Activated CD4-positive, alpha-beta memory T cell treated with anti-CD3 and anti-CD28 coated beads for 36 hours (primary cell): ENCODE results near the gene IL2RG. TPM values are rescaled to one million over a fixed set of nuclear protein-coding genes. Genes with fewer than 3 reads are reported as not detected.

Experiments
- CTCF ChIA-PET: fragments of 350-600 bp; sonication (Branson Sonifier 250); formaldehyde crosslinking; loops from one replicate; lab custom pipeline; 2021; ENCODE audit warnings: antibody characterized with exemption, inconsistent platforms; lab: Charles Lee
- POLR2A ChIA-PET: fragments of 350-600 bp; sonication (Branson Sonifier 250); formaldehyde crosslinking; loops from one replicate; lab custom pipeline; 2021; ENCODE audit warnings: antibody characterized with exemption; lab: Charles Lee
- DNase-seq: peaks from one replicate; pipeline ENCODE4 v3.0.0-alpha.2; 2020
- H3K27ac Mint-ChIP-seq: one replicate; pipeline ENCODE4 v1.8.0; 2021; ENCODE audit warnings: mixed read lengths
- H3K27me3 Mint-ChIP-seq: one replicate; pipeline ENCODE4 v1.8.0; 2021; ENCODE audit warnings: mixed read lengths
- H3K36me3 Mint-ChIP-seq: one replicate; pipeline ENCODE4 v1.8.0; 2021; ENCODE audit warnings: mixed read lengths
- H3K4me1 Mint-ChIP-seq: one replicate; pipeline ENCODE4 v1.8.0; 2021; ENCODE audit warnings: low read depth, mixed read lengths
- H3K4me3 Mint-ChIP-seq: one replicate; pipeline ENCODE4 v1.8.0; 2021; ENCODE audit warnings: mild to moderate bottlenecking, mixed read lengths
- H3K9me3 Mint-ChIP-seq: one replicate; pipeline ENCODE4 v1.8.0; 2021; ENCODE audit warnings: mixed read lengths
- intact Hi-C: fragments of 100-400 bp; cut with micrococcal nuclease; formaldehyde crosslinking; loops from one replicate; pipeline ENCODE4 v1.15.1; 2023
- total RNA-seq, 2 experiments: library from RNA; stranded (reverse); gene quantifications; one replicate each; pipeline ENCODE4 v1.2.3, GENCODE V29; 2021

Gene IL2RG
- total RNA-seq, 2 experiments from 2014 or later, result 289 to 290 TPM

DNA sequence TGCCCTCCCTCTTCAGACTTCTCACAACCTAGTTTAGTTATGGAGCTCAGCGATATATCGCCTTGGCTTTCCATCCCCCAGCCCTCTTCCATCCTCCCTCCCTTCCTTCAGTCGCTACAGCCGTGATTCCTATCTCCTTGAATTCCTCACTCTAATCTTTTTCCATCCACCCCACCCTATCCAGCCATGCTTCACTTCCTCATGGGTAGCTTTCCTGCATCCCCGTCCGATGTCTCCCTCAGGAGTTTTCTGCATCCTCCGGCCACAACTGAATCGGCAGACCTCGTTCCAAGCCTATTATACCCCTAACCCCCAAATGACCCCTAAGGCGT, 43.7 kb downstream of the IL2RG start:
- DNase-seq, result no peak
- peaks cover 18% of the 10 kb centered on the region for H3K4me1 Mint-ChIP-seq
- CTCF ChIA-PET, result no interaction called here
- peaks cover 11% of the 10 kb centered on the region for H3K36me3 Mint-ChIP-seq
- POLR2A ChIA-PET, result interaction anchor here (1.0 to 1.5 kb wide), 4 partner anchors 9 to 298 kb away, joined by 4 to 8 read pairs (median 4); partner anchors contain the start of genes IL2RG, MED12 and TAF1
- H3K4me3 Mint-ChIP-seq, result peak overlapping the region; percentile 95
- H3K9me3 Mint-ChIP-seq, result no peaks in the 10 kb centered on the region
- peak overlapping the region; percentile 97 for H3K27ac Mint-ChIP-seq
- intact Hi-C loops, result loop anchor here (1.0 to 2.0 kb wide), 7 partner anchors 14 to 299 kb away; partner anchors contain the start of genes IL2RG, MED12, TAF1 and ZMYM3
- no peaks in the 10 kb centered on the region for H3K27me3 Mint-ChIP-seq

DNA sequence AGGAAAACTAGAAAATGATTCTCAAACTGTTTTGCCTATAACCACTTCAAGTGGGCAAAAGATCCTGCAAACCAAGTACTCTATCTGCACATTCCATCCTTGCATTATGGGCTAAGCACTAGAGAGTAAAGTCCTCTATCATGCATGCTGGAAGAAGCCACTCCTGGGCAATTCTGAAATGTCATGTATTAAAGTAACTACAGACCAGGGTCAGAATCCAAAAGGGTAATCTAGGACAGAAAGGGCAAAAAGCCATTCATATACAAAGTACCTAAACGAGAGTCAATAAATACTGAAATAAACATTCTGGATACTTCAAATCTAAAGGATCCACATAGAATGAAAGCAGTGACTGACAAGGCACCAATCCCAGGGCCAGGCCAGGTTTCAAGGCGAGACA, 44.3 kb downstream of the IL2RG start:
- ChIA-PET POLR2A (interaction anchor here (1.4 to 1.5 kb wide), 2 partner anchors 44 to 299 kb away, joined by 4 to 8 read pairs; partner anchors contain the start of genes IL2RG and TAF1), CTCF (no interaction called here)
- no peaks in the 10 kb centered on the region for H3K9me3 Mint-ChIP-seq
- intact Hi-C loops, result no loop called here
- peaks cover 13% of the 10 kb centered on the region for H3K36me3 Mint-ChIP-seq
- H3K4me1 Mint-ChIP-seq, result peaks cover 18% of the 10 kb centered on the region
- H3K27ac Mint-ChIP-seq, result peak overlapping the region; percentile 97
- no peaks in the 10 kb centered on the region for H3K27me3 Mint-ChIP-seq
- no peak for DNase-seq
- peak overlapping the region; percentile 95 for H3K4me3 Mint-ChIP-seq

DNA sequence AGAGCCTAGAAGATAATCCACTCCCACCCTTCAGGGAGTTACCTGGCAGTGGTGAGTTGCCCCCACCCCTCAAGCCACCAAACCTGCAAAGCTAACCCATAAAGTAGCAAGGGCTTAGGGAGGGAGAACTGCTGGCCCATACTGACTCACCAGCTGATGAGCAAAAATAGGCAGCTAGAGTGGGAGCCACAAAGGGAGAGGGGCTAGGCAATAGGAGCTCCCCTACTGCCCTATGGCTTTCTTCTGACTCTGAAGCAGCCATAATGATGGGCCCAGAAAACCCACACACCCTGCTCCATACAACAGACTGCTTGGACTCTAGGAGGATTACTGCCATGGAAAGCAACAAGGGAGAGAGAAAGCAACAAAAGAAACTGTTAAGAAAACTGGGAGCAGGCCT, 51.2 kb downstream of the IL2RG start:
- intact Hi-C loops, result no loop called here
- Mint-ChIP-seq H3K27ac (no peak overlapping the region), H3K27me3 (no peaks in the 10 kb centered on the region), H3K4me1 (peaks cover 38% of the 10 kb centered on the region), H3K4me3 (no peak overlapping the region), H3K9me3 (no peaks in the 10 kb centered on the region), H3K36me3 (peaks cover 28% of the 10 kb centered on the region)
- ChIA-PET POLR2A (no interaction called here), CTCF (no interaction called here)
- DNase-seq, result no peak

- no peak for DNase-seq
- H3K27me3 Mint-ChIP-seq, result no peaks in the 10 kb centered on the region
- CTCF ChIA-PET, result no interaction called here
- intact Hi-C loops, result no loop called here
- H3K4me3 Mint-ChIP-seq, result no peak overlapping the region
- H3K4me1 Mint-ChIP-seq, result peaks cover 30% of the 10 kb centered on the region
- H3K36me3 Mint-ChIP-seq, result peaks cover 25% of the 10 kb centered on the region
- H3K27ac Mint-ChIP-seq, result peak overlapping the region; percentile 33
- POLR2A ChIA-PET, result interaction anchor here (1.2 kb wide), 1 partner anchor 10 kb away, joined by 4 read pairs; the partner anchor contains the start of gene SNX12
- H3K9me3 Mint-ChIP-seq, result no peaks in the 10 kb centered on the region
These were observed 53.4 kb downstream of the IL2RG start for GRCh38 chrX:71057848-71058530.

Other genes with a start within 250 kb of the IL2RG start
- gene TEX11, start 202.9 kb downstream of the IL2RG start, total RNA-seq, result not detected
- not detected for gene SLC7A3, start 180.5 kb downstream of the IL2RG start, total RNA-seq
- 10 to 100 TPM; 42.1 to 42.5 TPM for gene SNX12, start 43.2 kb downstream of the IL2RG start, total RNA-seq
- 10 to 100 TPM in 1 of 2 experiments, 1 to 10 TPM in 1; 8.7 to 10.7 TPM for gene FOXO4, start 15.7 kb downstream of the IL2RG start, total RNA-seq
- gene CXorf65, start 4.8 kb downstream of the IL2RG start, total RNA-seq, result 10 to 100 TPM; 12.0 to 12.6 TPM
- gene MED12, start 7.0 kb upstream of the IL2RG start, total RNA-seq, result 10 to 100 TPM; 46.9 to 50.1 TPM
- gene NLGN3, start 33.3 kb upstream of the IL2RG start, total RNA-seq, result under 1 TPM; 0.58 to 0.86 TPM
- gene GJB1, start 111.6 kb upstream of the IL2RG start, total RNA-seq, result not detected
- gene ZMYM3, start 142.6 kb upstream of the IL2RG start, total RNA-seq, result 10 to 100 TPM; 17.2 to 17.5 TPM
- 100 to 1,000 TPM; 450 to 460 TPM for gene NONO, start 172.1 kb upstream of the IL2RG start, total RNA-seq
- gene ITGB1BP2, start 190.2 kb upstream of the IL2RG start, total RNA-seq, result 1 to 10 TPM; 4.8 to 5.6 TPM